ENCODE measurements around the gene LYAR. TPM values are rescaled to one million over a fixed set of nuclear protein-coding genes. Genes with fewer than 3 reads are reported as not detected.

LYAR gene
- total and polyA plus RNA-seq, 2 donors from 2014 or later = 6.6 to 8.6 TPM

DNA sequence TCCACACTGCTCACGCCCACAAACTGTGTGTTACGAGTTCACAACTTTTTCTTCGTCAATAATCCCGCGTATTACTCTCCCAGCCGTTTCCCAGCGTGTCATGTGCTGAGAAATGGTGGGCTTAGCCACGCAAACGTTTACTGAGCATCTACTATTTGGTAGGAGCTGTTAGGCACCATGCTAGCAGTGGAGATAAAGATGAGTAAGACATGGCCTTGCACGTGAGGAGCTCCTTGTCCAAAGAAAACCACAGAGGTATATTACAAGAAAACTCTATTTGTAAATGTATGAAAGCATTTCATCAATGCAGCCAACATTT, 41.1 kb downstream of the LYAR start:
- peaks cover 4 to 14% (median 13%) of the 10 kb centered on the region in 3 donors for H3K4me1 ChIP-seq (ENCODE audit: control insufficient read depth in 2 of 3, insufficient read depth in 2 of 3, low read depth in 1 of 3, low read length in 3 of 3)
- FAIRE-seq (no peak), DNase-seq (no peak)
- intact Hi-C loops (cut with DNase I) = no loop called here
- no peaks in the 10 kb centered on the region for H3K9me3 ChIP-seq (ENCODE audit: control insufficient read depth in 2 of 3, insufficient read depth in 1 of 3, low read length in 3 of 3)
- TF ChIP-seq, protein P1, sequence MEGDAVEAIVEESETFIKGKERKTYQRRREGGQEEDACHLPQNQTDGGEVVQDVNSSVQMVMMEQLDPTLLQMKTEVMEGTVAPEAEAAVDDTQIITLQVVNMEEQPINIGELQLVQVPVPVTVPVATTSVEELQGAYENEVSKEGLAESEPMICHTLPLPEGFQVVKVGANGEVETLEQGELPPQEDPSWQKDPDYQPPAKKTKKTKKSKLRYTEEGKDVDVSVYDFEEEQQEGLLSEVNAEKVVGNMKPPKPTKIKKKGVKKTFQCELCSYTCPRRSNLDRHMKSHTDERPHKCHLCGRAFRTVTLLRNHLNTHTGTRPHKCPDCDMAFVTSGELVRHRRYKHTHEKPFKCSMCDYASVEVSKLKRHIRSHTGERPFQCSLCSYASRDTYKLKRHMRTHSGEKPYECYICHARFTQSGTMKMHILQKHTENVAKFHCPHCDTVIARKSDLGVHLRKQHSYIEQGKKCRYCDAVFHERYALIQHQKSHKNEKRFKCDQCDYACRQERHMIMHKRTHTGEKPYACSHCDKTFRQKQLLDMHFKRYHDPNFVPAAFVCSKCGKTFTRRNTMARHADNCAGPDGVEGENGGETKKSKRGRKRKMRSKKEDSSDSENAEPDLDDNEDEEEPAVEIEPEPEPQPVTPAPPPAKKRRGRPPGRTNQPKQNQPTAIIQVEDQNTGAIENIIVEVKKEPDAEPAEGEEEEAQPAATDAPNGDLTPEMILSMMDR (IDR thresholded peaks at IDR 0.05; ENCODE audit: borderline replicate concordance, extremely low read depth, insufficient read depth) = no peak
- peak overlapping the region; percentile 75 to 97 (median 93) for H3K9ac ChIP-seq (ENCODE audit: low read length in 3 of 3)
- peaks cover 5 to 11% (median 8%) of the 10 kb centered on the region in 3 donors for H3K36me3 ChIP-seq (ENCODE audit: control insufficient read depth in 2 of 3, insufficient read depth in 3 of 3, low read length in 3 of 3)
- no peaks in the 10 kb centered on the region for H3K27me3 ChIP-seq (ENCODE audit: control insufficient read depth, insufficient read depth, low read length)
- peak overlapping the region; percentile 95 to 99 (median 95) for H3K4me3 ChIP-seq (ENCODE audit: low read length in 3 of 3)
- H3K27ac ChIP-seq (ENCODE audit: low read depth in 2 of 2, low read length in 2 of 2) = peak overlapping the region; percentile 97 to 98

DNA sequence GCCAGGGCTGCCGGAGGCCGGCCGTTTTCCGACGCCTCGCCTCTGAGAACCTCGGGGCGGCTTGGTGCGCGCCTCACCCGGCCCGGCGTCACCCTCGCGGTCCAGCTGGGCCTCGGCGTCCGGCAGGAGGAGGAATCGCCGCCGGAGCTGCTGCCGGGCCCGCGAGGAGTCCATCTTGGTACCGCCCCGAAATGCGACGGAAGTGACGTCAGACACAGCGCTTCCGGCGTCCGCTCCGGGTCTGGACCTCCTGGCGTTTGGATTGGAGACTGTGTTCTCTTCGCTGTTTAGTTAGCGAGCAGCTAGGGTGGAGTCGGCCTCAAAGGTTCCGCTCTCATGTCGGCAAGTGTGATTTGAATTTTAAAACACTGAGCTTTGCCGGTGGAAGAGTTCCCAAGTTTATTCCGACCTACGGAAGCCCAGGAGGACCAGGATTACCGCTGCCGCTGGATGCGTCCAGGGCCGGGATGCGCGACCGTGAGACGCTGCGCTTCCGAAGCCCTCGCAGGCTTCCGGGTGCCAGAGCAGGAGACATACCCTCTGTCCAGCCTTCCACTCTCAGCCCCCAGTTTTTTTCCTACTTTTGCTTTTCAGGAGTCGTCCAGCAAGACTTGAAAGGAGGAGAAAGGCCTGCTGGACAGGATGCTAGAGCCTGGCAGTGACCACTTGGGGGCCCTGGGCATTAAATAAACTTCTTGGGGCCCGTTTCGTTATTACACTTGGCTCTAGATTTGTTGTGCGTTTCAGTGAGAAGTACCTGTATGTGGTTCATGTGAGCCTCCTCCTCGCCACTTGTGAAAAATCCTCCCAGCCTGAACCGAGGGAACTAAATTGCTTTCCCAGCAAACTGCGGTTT, 41.7 kb downstream of the LYAR start, which contains the start of gene TMEM128:
TSS of gene TMEM128 (minus strand) at position 195 of the 856 bp plus-strand sequence. CDS start at position 174, 21 bp downstream.
- TF ChIP-seq, protein P1 (IDR thresholded peaks at IDR 0.05; ENCODE audit: borderline replicate concordance, extremely low read depth, insufficient read depth) = peak; percentile 8
- Histone ChIP-seq H3K27me3 (ENCODE audit: control insufficient read depth, insufficient read depth, low read length) (no peaks in the 10 kb centered on the region), H3K27ac (ENCODE audit: low read depth in 2 of 2, low read length in 2 of 2) (peak within 1 kb of the TSS; percentile 97 to 98), H3K36me3 (ENCODE audit: control insufficient read depth in 2 of 3, insufficient read depth in 3 of 3, low read length in 3 of 3) (peaks cover 5 to 16% (median 14%) of the 10 kb centered on the region in 3 donors), H3K4me1 (ENCODE audit: control insufficient read depth in 2 of 3, insufficient read depth in 2 of 3, low read depth in 1 of 3, low read length in 3 of 3) (peaks cover 4 to 14% (median 13%) of the 10 kb centered on the region in 3 donors), H3K9ac (ENCODE audit: low read length in 3 of 3) (peak within 1 kb of the TSS; percentile 75 to 97 (median 93)), H3K4me3 (ENCODE audit: low read length in 3 of 3) (peak within 1 kb of the TSS; percentile 95 to 99 (median 95)), H3K9me3 (ENCODE audit: control insufficient read depth in 2 of 3, insufficient read depth in 1 of 3, low read length in 3 of 3) (no peaks in the 10 kb centered on the region)
- intact Hi-C loops (cut with DNase I) = no loop called here
- DNase-seq (peak; percentile 96 to 98 (median 97)), FAIRE-seq (no peak)

DNA sequence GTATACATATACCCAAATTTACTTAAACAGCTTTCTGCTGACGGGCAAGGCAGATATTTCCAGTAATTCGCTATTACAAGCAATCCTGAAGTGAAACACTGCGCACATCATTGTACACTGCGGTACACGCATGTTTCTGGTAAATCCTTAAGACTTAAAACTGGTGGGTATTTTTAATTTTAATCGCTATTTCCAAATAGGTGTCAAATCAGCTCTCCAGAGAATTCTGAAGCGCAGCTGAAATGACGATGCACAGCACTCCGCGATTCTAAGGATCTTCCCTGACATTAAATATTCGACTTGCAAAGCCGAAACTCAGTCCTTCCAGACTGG, 42.3 kb downstream of the LYAR start:
- Histone ChIP-seq H3K4me1 (ENCODE audit: control insufficient read depth in 2 of 3, insufficient read depth in 2 of 3, low read depth in 1 of 3, low read length in 3 of 3) (peaks cover 4 to 14% (median 13%) of the 10 kb centered on the region in 3 donors), H3K9me3 (ENCODE audit: control insufficient read depth in 2 of 3, insufficient read depth in 1 of 3, low read length in 3 of 3) (no peaks in the 10 kb centered on the region), H3K9ac (ENCODE audit: low read length in 3 of 3) (peak overlapping the region; percentile 75 to 97 (median 93)), H3K36me3 (ENCODE audit: control insufficient read depth in 2 of 3, insufficient read depth in 3 of 3, low read length in 3 of 3) (peaks cover 5 to 16% (median 14%) of the 10 kb centered on the region in 3 donors), H3K27ac (ENCODE audit: low read depth in 2 of 2, low read length in 2 of 2) (peak overlapping the region; percentile 97 to 98), H3K27me3 (ENCODE audit: control insufficient read depth, insufficient read depth, low read length) (no peaks in the 10 kb centered on the region), H3K4me3 (ENCODE audit: low read length in 3 of 3) (peak overlapping the region; percentile 95 to 99 (median 95))
- no peak for DNase-seq
- FAIRE-seq = no peak
- TF ChIP-seq, protein P1 (IDR thresholded peaks at IDR 0.05; ENCODE audit: borderline replicate concordance, extremely low read depth, insufficient read depth) = no peak
- intact Hi-C loops (cut with DNase I) = no loop called here

Measured in kidney (tissue), 14 donors.